C4-2B (cell line): ENCODE measurements around the gene KNG1.

Source experiments
- ZFX ChIP-seq: fragments of 450-650 bp; IDR thresholded peaks from 2 replicates; pipeline ENCODE4 v1.6.1; 2017
- TF ChIP-seq, protein P1 (sequence below): fragments of 450-650 bp; conservative IDR thresholded peaks from 2 replicates; pipeline ENCODE4 v1.5.1; 2017; ENCODE audit warnings: mild to moderate bottlenecking

DNA sequence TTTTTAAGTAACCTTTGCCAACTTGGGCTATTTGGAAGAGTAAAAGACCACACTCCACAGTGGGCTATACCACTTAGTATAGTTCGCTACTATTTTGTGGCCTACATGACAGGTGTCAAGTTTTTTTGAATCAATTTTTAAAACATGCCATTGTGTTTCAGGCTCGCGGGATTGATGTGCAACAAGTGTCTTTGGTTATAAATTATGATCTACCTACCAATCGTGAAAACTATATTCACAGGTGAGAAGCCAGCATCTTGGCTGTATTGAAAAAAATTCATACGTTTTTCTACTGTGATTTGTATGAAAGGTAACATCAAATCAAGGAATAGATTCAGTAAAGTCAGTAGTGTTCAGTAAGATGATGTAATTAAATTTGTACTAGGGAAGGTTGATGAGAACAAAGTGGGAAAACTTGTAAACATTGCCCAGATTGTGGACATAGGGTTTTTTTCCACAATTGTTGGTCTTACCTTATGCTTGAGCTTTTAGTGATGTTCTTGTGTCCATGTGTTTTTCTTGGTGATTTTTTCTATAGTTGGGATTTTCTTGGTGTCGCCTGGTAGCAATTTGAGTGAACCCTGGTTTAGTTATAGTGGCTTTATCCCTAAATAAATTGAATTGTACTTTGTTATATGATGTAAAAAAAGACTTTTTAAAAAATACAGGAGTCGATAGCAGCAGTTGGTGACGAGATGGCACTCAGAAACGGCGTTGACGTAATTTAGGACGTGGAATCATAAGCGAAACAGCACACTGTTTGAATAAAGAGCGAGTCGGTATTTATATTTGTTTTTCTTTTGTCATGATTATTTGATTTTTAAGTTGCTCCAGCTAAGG lies 70.7 kb downstream of the KNG1 start:
- TF ChIP-seq, protein P1, sequence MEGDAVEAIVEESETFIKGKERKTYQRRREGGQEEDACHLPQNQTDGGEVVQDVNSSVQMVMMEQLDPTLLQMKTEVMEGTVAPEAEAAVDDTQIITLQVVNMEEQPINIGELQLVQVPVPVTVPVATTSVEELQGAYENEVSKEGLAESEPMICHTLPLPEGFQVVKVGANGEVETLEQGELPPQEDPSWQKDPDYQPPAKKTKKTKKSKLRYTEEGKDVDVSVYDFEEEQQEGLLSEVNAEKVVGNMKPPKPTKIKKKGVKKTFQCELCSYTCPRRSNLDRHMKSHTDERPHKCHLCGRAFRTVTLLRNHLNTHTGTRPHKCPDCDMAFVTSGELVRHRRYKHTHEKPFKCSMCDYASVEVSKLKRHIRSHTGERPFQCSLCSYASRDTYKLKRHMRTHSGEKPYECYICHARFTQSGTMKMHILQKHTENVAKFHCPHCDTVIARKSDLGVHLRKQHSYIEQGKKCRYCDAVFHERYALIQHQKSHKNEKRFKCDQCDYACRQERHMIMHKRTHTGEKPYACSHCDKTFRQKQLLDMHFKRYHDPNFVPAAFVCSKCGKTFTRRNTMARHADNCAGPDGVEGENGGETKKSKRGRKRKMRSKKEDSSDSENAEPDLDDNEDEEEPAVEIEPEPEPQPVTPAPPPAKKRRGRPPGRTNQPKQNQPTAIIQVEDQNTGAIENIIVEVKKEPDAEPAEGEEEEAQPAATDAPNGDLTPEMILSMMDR: no peak
- no peak for TF ChIP-seq ZFX
